DMS79 treated with DMSO at 0.1 percent for 48 hours (cell line): ENCODE data around the gene SERPINB2.
"Not testable (repeated sequence)": the region's sequence is repeated elsewhere in the genome, so short reads cannot be mapped to it uniquely, and the experiment has no call there.

Experiments used
- DNase-seq: peaks from one replicate; lab custom pipeline; 2025; lab: John Stamatoyannopoulos, UW

The SERPINB2 gene

GRCh38 chr18:63936156-63936931, 48.8 kb downstream of the SERPINB2 start:
- DNase-seq = peak; percentile 47

GRCh38 chr18:63936932-63937393, 49.5 kb downstream of the SERPINB2 start:
- DNase-seq = no peak

- DNase-seq = no peak
Measured at GRCh38 chr18:63940008-63940407, 52.5 kb downstream of the SERPINB2 start.

GRCh38 chr18:63940543-63941050, 53.1 kb downstream of the SERPINB2 start:
- DNase-seq = not testable (repeated sequence)

- no peak for DNase-seq
Measured at GRCh38 chr18:63947051-63947790, 59.7 kb downstream of the SERPINB2 start.

GRCh38 chr18:63949068-63949737, 61.7 kb downstream of the SERPINB2 start, which contains the start of gene HMSD:
Gene HMSD (plus strand): TSS chr18:63949301. CDS start chr18:63953456, 4,155 bp downstream.
- DNase-seq = peak; percentile 55

GRCh38 chr18:63951302-63951705, 63.8 kb downstream of the SERPINB2 start:
- no peak for DNase-seq
